Chondrocyte (in vitro differentiated cells): Measurements from ENCODE around the gene CENPE. TPM values are rescaled to one million over a fixed set of nuclear protein-coding genes. Genes with fewer than 3 reads are reported as not detected.

Source experiments
- DNase-seq: peaks from one replicate; pipeline ENCODE4 v3.0.0; 2021; ENCODE audit warnings: mixed read lengths, low spot score
- H3K27ac Mint-ChIP-seq: one replicate; pipeline ENCODE4 v1.8.0; 2021; ENCODE audit warnings: mild to moderate bottlenecking, moderate library complexity, mixed read lengths; ENCODE audit not compliant: unreplicated experiment
- H3K27me3 Mint-ChIP-seq: 2 replicates; pipeline ENCODE4 v1.8.0; 2021; ENCODE audit warnings: low read depth, mixed read lengths
- H3K36me3 Mint-ChIP-seq: 2 replicates; pipeline ENCODE4 v1.8.0; 2021; ENCODE audit warnings: low read depth, mixed read lengths
- H3K4me1 Mint-ChIP-seq: 2 replicates; pipeline ENCODE4 v1.8.0; 2021; ENCODE audit warnings: low read depth, mild to moderate bottlenecking, mixed read lengths
- H3K4me3 Mint-ChIP-seq: one replicate; pipeline ENCODE4 v1.8.0; 2021; ENCODE audit warnings: mild to moderate bottlenecking, moderate library complexity, mixed read lengths; ENCODE audit not compliant: unreplicated experiment
- H3K9me3 Mint-ChIP-seq: 2 replicates; pipeline ENCODE4 v1.8.0; 2021; ENCODE audit warnings: low read depth, mixed read lengths
- total RNA-seq: library from RNA; stranded (reverse); gene quantifications from 3 replicates; pipeline ENCODE4 v1.2.1, GENCODE V29; 2021
- TF ChIP-seq, protein P1 (sequence below): fragments of 200-600 bp; sonication (generic); IDR thresholded peaks from 2 replicates; pipeline ENCODE4 v1.5.0; 2021; ENCODE audit warnings: antibody characterized with exemption, mild to moderate bottlenecking, moderate library complexity

The CENPE gene
- total RNA-seq, 1 donor from 2014 or later, result 8.2 TPM

DNA sequence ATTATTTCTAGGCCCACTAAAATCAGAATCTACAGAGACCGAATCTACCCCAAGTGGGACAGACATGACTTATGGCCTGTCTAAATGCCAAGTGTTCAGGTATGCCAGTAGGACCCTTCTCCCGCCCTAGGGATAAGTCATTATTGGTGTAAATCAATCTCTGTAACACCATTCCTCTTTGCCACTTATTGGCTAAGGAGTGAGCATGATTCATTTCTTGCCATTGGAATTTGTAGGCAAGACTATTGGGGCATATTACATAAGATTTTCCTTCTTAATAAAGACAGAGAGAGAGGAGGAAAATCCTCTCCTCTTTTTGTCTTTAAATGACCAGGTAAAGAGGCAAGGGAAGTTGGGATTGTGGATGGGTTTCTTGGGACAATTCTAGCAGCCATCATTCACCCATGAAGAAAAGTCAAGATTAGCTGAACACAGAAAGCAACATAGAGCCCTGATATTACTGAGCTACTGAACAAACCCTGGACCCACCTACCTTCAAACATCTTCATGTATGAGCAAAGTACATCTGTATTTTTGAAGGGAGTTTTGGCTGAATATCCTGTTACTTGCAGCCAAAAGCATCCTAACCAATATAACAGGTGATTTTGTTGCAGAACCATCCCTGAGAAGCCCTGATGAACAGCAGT lies 124.2 kb downstream of the CENPE start:
- H3K4me3 Mint-ChIP-seq, result no peak overlapping the region
- no peaks in the 10 kb centered on the region for H3K27me3 Mint-ChIP-seq
- H3K9me3 Mint-ChIP-seq, result no peaks in the 10 kb centered on the region
- no peaks in the 10 kb centered on the region for H3K36me3 Mint-ChIP-seq
- no peak overlapping the region for H3K27ac Mint-ChIP-seq
- DNase-seq, result no peak
- H3K4me1 Mint-ChIP-seq, result peaks cover 31% of the 10 kb centered on the region
- TF ChIP-seq, protein P1, sequence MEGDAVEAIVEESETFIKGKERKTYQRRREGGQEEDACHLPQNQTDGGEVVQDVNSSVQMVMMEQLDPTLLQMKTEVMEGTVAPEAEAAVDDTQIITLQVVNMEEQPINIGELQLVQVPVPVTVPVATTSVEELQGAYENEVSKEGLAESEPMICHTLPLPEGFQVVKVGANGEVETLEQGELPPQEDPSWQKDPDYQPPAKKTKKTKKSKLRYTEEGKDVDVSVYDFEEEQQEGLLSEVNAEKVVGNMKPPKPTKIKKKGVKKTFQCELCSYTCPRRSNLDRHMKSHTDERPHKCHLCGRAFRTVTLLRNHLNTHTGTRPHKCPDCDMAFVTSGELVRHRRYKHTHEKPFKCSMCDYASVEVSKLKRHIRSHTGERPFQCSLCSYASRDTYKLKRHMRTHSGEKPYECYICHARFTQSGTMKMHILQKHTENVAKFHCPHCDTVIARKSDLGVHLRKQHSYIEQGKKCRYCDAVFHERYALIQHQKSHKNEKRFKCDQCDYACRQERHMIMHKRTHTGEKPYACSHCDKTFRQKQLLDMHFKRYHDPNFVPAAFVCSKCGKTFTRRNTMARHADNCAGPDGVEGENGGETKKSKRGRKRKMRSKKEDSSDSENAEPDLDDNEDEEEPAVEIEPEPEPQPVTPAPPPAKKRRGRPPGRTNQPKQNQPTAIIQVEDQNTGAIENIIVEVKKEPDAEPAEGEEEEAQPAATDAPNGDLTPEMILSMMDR, result no peak

DNA sequence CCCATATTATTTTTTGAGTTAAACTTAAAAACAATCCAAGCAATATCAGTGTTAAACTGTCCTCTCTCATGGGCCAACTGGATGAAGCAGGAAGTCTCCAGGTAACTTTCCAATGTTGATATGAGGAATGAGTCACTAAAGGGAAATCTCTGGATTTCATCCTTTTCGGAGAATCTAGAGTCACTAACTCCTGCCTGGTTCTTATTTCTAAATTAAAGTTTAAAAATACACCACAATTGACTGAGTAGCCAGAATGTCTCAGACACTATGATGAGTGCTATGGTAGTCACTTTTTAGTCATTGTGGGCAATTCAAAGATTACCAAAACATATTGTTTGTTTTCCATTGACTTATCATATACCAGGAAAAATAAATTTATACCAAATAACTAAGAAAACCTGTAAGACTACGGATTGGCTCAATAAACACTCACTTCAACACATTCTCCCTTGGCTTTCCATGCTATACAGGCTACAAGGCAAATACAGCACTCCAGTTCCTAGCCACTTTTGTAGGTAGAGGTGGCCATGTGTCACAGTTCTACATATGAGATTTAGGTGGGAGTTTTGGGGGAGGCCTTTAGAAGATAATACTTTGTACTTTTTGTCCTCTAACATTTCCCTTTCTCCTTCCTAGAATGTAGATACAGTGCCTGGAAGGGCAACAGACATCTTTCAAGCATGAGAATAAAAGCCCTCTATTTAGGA lies 130.1 kb downstream of the CENPE start:
- no peaks in the 10 kb centered on the region for H3K27me3 Mint-ChIP-seq
- no peaks in the 10 kb centered on the region for H3K9me3 Mint-ChIP-seq
- no peak for DNase-seq
- no peak overlapping the region for H3K27ac Mint-ChIP-seq
- H3K4me1 Mint-ChIP-seq, result no peaks in the 10 kb centered on the region
- peaks cover 3% of the 10 kb centered on the region for H3K36me3 Mint-ChIP-seq
- TF ChIP-seq, protein P1, result no peak
- H3K4me3 Mint-ChIP-seq, result no peak overlapping the region

DNA sequence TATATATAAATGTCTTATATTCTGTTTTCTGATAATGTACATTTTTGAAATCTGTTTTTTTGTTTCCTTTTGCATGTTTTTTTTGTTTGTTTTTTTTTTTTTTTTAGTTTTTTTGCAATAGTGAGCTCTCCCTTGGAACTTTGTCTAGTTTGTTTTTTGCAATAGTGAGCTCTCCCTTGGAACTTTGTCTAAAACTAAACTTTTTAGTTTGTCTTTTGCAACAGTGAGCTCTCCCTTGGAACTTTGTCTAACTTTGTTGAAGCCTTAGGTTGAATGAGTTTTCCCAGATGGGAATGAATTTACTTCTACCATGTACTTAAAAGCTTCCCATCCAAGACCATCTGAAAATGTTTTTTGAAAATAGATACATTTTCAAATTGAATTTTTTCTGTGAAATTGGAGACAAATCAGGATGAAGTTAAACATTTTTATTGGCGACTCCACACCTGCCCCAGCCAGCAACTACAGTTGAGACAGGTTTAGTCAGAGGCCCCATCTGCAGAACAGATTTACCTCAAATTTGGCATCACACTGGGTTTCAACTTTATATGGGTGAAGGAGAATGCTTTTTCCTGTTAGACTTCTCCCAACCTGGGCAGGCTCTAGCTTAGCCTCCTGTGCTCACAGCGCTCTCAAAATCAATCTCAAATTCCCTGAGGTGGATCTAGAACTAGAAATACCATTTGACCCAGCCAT lies 137.5 kb downstream of the CENPE start:
- Mint-ChIP-seq H3K4me1 (no peaks in the 10 kb centered on the region), H3K36me3 (peaks cover 5% of the 10 kb centered on the region), H3K4me3 (no peak overlapping the region), H3K27ac (no peak overlapping the region), H3K27me3 (no peaks in the 10 kb centered on the region), H3K9me3 (no peaks in the 10 kb centered on the region)
- DNase-seq, result no peak
- TF ChIP-seq, protein P1, result no peak

Other genes starting within 250 kb of the CENPE start
- gene SLC9B1, start 178.6 kb downstream of the CENPE start, total RNA-seq, result 1.1 to 1.3 TPM (median 1.1 TPM) in 3 replicates
- gene SLC9B2, start 121.6 kb downstream of the CENPE start, total RNA-seq, result 18.7 to 21.7 TPM (median 20.3 TPM) in 3 replicates
- 25.5 to 45.9 TPM (median 27.5 TPM) in 3 replicates for gene BDH2, start 98.5 kb downstream of the CENPE start, total RNA-seq